Measurements from ENCODE around the gene CCDC171. TPM values are rescaled to one million over a fixed set of nuclear protein-coding genes. Genes with fewer than 3 reads are reported as not detected.

Gene CCDC171
- total RNA-seq, 1 donor from 2014 or later: 1.8 TPM

GRCh38 chr9:15711531-15711930 lies 158.7 kb downstream of the CCDC171 start:
- H3K36me3 ChIP-seq: no peaks in the 10 kb centered on the region
- TF ChIP-seq, protein P1, sequence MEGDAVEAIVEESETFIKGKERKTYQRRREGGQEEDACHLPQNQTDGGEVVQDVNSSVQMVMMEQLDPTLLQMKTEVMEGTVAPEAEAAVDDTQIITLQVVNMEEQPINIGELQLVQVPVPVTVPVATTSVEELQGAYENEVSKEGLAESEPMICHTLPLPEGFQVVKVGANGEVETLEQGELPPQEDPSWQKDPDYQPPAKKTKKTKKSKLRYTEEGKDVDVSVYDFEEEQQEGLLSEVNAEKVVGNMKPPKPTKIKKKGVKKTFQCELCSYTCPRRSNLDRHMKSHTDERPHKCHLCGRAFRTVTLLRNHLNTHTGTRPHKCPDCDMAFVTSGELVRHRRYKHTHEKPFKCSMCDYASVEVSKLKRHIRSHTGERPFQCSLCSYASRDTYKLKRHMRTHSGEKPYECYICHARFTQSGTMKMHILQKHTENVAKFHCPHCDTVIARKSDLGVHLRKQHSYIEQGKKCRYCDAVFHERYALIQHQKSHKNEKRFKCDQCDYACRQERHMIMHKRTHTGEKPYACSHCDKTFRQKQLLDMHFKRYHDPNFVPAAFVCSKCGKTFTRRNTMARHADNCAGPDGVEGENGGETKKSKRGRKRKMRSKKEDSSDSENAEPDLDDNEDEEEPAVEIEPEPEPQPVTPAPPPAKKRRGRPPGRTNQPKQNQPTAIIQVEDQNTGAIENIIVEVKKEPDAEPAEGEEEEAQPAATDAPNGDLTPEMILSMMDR (IDR thresholded peaks at IDR 0.05; ENCODE audit: borderline replicate concordance): no peak
- no peaks in the 10 kb centered on the region for H3K9me3 ChIP-seq (replicated peaks)
- no peak overlapping the region for H3K27ac ChIP-seq (replicated peaks)
- no peaks in the 10 kb centered on the region for H3K4me1 ChIP-seq
- no peaks in the 10 kb centered on the region for H3K27me3 ChIP-seq (ENCODE audit: low read depth)
- H3K4me3 ChIP-seq: no peak overlapping the region
- intact Hi-C loops (cut with micrococcal nuclease): no loop called here
- no peak for DNase-seq

- H3K27me3 ChIP-seq (ENCODE audit: low read depth): no peaks in the 10 kb centered on the region
These were observed 159.1 kb downstream of the CCDC171 start for GRCh38 chr9:15711931-15712330.

GRCh38 chr9:15714746-15715145 lies 161.9 kb downstream of the CCDC171 start:
- Histone ChIP-seq H3K9me3 (replicated peaks) (no peaks in the 10 kb centered on the region), H3K4me3 (no peak overlapping the region), H3K27me3 (ENCODE audit: low read depth) (no peaks in the 10 kb centered on the region), H3K36me3 (no peaks in the 10 kb centered on the region), H3K4me1 (no peaks in the 10 kb centered on the region), H3K27ac (replicated peaks) (no peak overlapping the region)
- TF ChIP-seq, protein P1 (IDR thresholded peaks at IDR 0.05; ENCODE audit: borderline replicate concordance): no peak
- intact Hi-C loops (cut with micrococcal nuclease): no loop called here
- DNase-seq: no peak

More at GRCh38 chr9:15711931-15712330, 159.1 kb downstream of the CCDC171 start:
- DNase-seq: no peak
- H3K4me3 ChIP-seq: no peak overlapping the region
- no peaks in the 10 kb centered on the region for H3K9me3 ChIP-seq (replicated peaks)
- no peak overlapping the region for H3K27ac ChIP-seq (replicated peaks)
- TF ChIP-seq, protein P1 (IDR thresholded peaks at IDR 0.05; ENCODE audit: borderline replicate concordance): no peak
- H3K4me1 ChIP-seq: no peaks in the 10 kb centered on the region
- no peaks in the 10 kb centered on the region for H3K36me3 ChIP-seq
- intact Hi-C loops (cut with micrococcal nuclease): no loop called here

DNA sequence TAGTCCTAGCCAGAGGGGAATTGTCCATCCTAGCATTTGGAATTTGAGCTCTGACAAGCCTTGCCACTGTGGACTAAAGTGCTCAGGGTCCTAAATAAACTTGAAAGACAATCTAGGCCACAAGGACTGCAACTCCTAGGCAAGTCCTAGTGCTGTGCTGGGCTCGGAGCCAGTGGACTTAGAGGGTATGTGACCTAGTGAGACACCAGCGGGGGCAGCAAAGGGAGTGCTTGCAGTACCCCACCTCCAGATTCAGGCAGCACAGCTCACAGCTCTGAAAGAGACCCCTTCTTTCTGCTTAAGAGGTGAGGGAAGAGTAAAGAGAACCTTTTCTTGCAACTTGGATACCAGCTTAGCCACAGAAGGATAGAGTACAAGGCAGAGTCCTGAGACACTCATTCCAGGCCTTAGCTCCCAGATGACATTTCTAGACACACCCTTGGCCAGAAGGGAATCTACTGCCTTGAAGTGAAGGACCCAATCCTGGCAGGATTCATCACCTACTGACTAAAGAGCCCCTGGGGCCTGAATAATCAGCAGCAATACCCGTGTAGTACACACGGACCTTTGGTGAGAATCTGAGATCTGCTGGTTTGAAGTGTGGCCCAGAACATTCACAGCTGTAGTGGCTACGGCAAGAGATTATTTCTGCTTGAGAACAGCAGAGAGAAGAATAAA lies 164.6 kb downstream of the CCDC171 start:
- Histone ChIP-seq H3K9me3 (replicated peaks) (no peaks in the 10 kb centered on the region), H3K4me3 (no peak overlapping the region), H3K27ac (replicated peaks) (no peak overlapping the region), H3K27me3 (ENCODE audit: low read depth) (no peaks in the 10 kb centered on the region), H3K36me3 (no peaks in the 10 kb centered on the region), H3K4me1 (no peaks in the 10 kb centered on the region)
- intact Hi-C loops (cut with micrococcal nuclease): no loop called here
- no peak for DNase-seq
- TF ChIP-seq, protein P1 (IDR thresholded peaks at IDR 0.05; ENCODE audit: borderline replicate concordance): no peak

DNA sequence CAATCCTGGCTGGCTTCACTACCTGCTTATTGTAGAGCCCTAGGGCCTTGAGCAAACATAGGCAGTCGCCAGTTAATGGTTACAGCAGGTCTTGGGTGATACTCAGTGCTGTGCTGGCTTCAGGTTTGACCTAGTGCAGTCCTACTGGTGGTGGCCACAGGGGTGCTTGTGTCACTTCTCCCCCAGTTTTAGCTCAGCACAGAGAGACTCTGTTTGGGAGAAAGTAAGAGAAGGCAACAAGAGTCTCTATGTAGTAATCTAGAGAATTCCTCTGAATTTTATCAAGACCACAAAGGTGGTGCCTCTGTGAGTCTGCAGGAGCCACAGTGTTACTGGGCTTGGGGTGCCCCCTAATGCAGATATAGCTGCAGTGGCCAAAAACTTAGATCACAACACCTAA lies 165.6 kb downstream of the CCDC171 start:
- Histone ChIP-seq H3K27ac (replicated peaks) (no peak overlapping the region), H3K4me3 (no peak overlapping the region), H3K4me1 (no peaks in the 10 kb centered on the region), H3K27me3 (ENCODE audit: low read depth) (no peaks in the 10 kb centered on the region), H3K36me3 (no peaks in the 10 kb centered on the region), H3K9me3 (replicated peaks) (no peaks in the 10 kb centered on the region)
- intact Hi-C loops (cut with micrococcal nuclease): no loop called here
- no peak for DNase-seq
- TF ChIP-seq, protein P1 (IDR thresholded peaks at IDR 0.05; ENCODE audit: borderline replicate concordance): no peak
